Upper lobe of left lung (tissue), 6 donors: Measurements from ENCODE around the gene TGDS. TPM values are rescaled to one million over a fixed set of nuclear protein-coding genes. Genes with fewer than 3 reads are reported as not detected.

ENCODE experiments used
- ATAC-seq, 2 donors: fragments of 200-7000 bp; cut with Tn5 transposase; one replicate each; pipeline ENCODE4 v1.9.1; 2022; ENCODE audit warnings: mild to moderate bottlenecking in 2 of 2, moderate library complexity in 2 of 2; ENCODE audit not compliant: low FRiP score in 2 of 2
- DNase-seq, 2 donors: peaks; one replicate each; pipeline ENCODE4 v3.0.0-alpha.2; 2019 to 2020
- H3K27ac ChIP-seq, 4 donors: fragments of 200-600 bp; sonication (generic); one replicate each; pipeline ENCODE4 v1.5.1; 2016 to 2019
- H3K27me3 ChIP-seq, 4 donors: fragments of 200-600 bp; sonication (generic); one replicate each; pipeline ENCODE4 v1.5.1; 2017 to 2019
- H3K36me3 ChIP-seq, 4 donors: fragments of 200-600 bp; sonication (generic); one replicate each; pipeline ENCODE4 v1.5.1; 2016 to 2019
- H3K4me1 ChIP-seq, 4 donors: fragments of 200-600 bp; sonication (generic); one replicate each; pipeline ENCODE4 v1.5.1; 2018 to 2019
- H3K4me3 ChIP-seq, 4 donors: fragments of 200-600 bp; sonication (generic); one replicate each; pipeline ENCODE4 v1.5.1; 2017 to 2019; ENCODE audit warnings: mild to moderate bottlenecking in 2 of 4, moderate library complexity in 1 of 4
- H3K9me3 ChIP-seq, 4 donors: fragments of 200-600 bp; sonication (generic); one replicate each; pipeline ENCODE4 v1.5.1; 2018 to 2019
- CTCF ChIP-seq, 6 experiments: fragments of 450-650 bp in 4 of 6; fragments of 200-600 bp in 2 of 6; sonication (generic) in 2 of 6; IDR thresholded peaks; one replicate each; pipeline ENCODE4 v1.5.1; 2016 to 2019; ENCODE audit warnings: antibody characterized with exemption in 6 of 6
- EP300 ChIP-seq, 4 donors: sonication (generic); formaldehyde crosslinking; IDR thresholded peaks; one replicate each; pipeline ENCODE4 v1.5.1; 2017; ENCODE audit warnings: antibody characterized with exemption in 4 of 4, control low read depth in 2 of 4
- POLR2A ChIP-seq, 4 donors: fragments of 450-650 bp; IDR thresholded peaks; one replicate each; pipeline ENCODE4 v1.5.1; 2016 to 2017; ENCODE audit warnings: antibody characterized with exemption in 4 of 4, mild to moderate bottlenecking in 2 of 4
- POLR2AphosphoS5 ChIP-seq, 2 donors: sonication (generic); formaldehyde crosslinking; IDR thresholded peaks; one replicate each; pipeline ENCODE4 v1.5.1; 2017; ENCODE audit warnings: antibody characterized with exemption in 2 of 2
- WGBS, 2 donors: methylation state at CpG; one replicate each; pipeline ENCODE4 v1.1.5; 2017 to 2018; 5-methylcytosine and 5-hydroxymethylcytosine counted together
- total RNA-seq, 6 donors: library from RNA; depleted of rRNA in 4 of 6; stranded (reverse); fragments of >200 nt in 4 of 6; gene quantifications; one replicate each; pipeline versions ENCODE4 v1.1.0 to v1.2.1, GENCODE V29; 2016 to 2021
- donor health status: DM: no; HTN: no; CAD: no; lungs with moderate emphysema.
- donor health status: DM: no; HTN: yes; CAD: no; lungs with severe emphysema.

TGDS gene
- total RNA-seq, 6 donors from 2014 or later = 2.8 to 13.5 (median 7.5) TPM

GRCh38 chr13:94595001-94595949 lies 677 bp downstream of the TGDS start:
- peaks cover 0 to 25% (median 5%) of the 10 kb centered on the region in 4 donors for H3K36me3 ChIP-seq
- DNase-seq (peak in 1 of 2 donors; percentile 39), ATAC-seq (peak; percentile 72 to 78)
- no peaks in the 10 kb centered on the region for H3K9me3 ChIP-seq
- TF ChIP-seq POLR2A (IDR thresholded peaks at IDR 0.05) = no peak
- no peaks in the 10 kb centered on the region for H3K27me3 ChIP-seq
- H3K4me3 ChIP-seq = peak overlapping the region; percentile 70 to 90 (median 84)
- peaks cover 14 to 26% (median 17%) of the 10 kb centered on the region in 4 donors for H3K4me1 ChIP-seq
- peak overlapping the region; percentile 64 to 89 (median 86) for H3K27ac ChIP-seq
- 7 to 9% methylated on average over 16 of the region's 16 CpGs for WGBS, 2 donors

GRCh38 chr13:94590744-94591143 lies 5.2 kb downstream of the TGDS start:
- DNase-seq (no peak), ATAC-seq (no peak)
- Histone ChIP-seq H3K9me3 (no peaks in the 10 kb centered on the region), H3K4me3 (no peak overlapping the region), H3K27ac (no peak overlapping the region), H3K27me3 (no peaks in the 10 kb centered on the region), H3K4me1 (peaks cover 14 to 20% (median 17%) of the 10 kb centered on the region in 4 donors), H3K36me3 (peaks cover 0 to 25% (median 5%) of the 10 kb centered on the region in 4 donors)
- no peak for TF ChIP-seq POLR2AphosphoS5 (IDR thresholded peaks at IDR 0.05)
- TF ChIP-seq EP300 (IDR thresholded peaks at IDR 0.05) = no peak
- TF ChIP-seq CTCF (IDR thresholded peaks at IDR 0.05) = no peak
- TF ChIP-seq POLR2A (IDR thresholded peaks at IDR 0.05) = no peak
- WGBS, 2 donors = 91 to 92% methylated on average over 3 of the region's 3 CpGs

- H3K9me3 ChIP-seq = no peaks in the 10 kb centered on the region
- TF ChIP-seq POLR2A (IDR thresholded peaks at IDR 0.05) = no peak
- no peak for TF ChIP-seq EP300 (IDR thresholded peaks at IDR 0.05)
- TF ChIP-seq POLR2AphosphoS5 (IDR thresholded peaks at IDR 0.05) = no peak
- no peak for TF ChIP-seq CTCF (IDR thresholded peaks at IDR 0.05)
- ATAC-seq = no peak
- H3K4me1 ChIP-seq = peaks cover 0 to 3% (median under 1%) of the 10 kb centered on the region in 4 donors
- DNase-seq = no peak
- no peaks in the 10 kb centered on the region for H3K27me3 ChIP-seq
- no peak overlapping the region for H3K27ac ChIP-seq
- peaks cover 0 to 37% (median 5%) of the 10 kb centered on the region in 4 donors for H3K36me3 ChIP-seq
- H3K4me3 ChIP-seq = no peak overlapping the region
- 77 to 84% methylated on average over 4 of the region's 4 CpGs for WGBS, 2 donors
These were observed 7.4 kb downstream of the TGDS start for GRCh38 chr13:94588541-94588940.

GRCh38 chr13:94586371-94586770 lies 9.6 kb downstream of the TGDS start:
- TF ChIP-seq POLR2AphosphoS5 (IDR thresholded peaks at IDR 0.05) (no peak), POLR2A (IDR thresholded peaks at IDR 0.05) (no peak), CTCF (IDR thresholded peaks at IDR 0.05) (no peak), EP300 (IDR thresholded peaks at IDR 0.05) (no peak)
- DNase-seq = no peak
- H3K4me3 ChIP-seq = no peak overlapping the region
- no peaks in the 10 kb centered on the region for H3K27me3 ChIP-seq
- ATAC-seq = no peak
- H3K4me1 ChIP-seq = no peaks in the 10 kb centered on the region
- WGBS, 2 donors = 93 to 97% methylated on average over 7 of the region's 7 CpGs
- H3K9me3 ChIP-seq = no peaks in the 10 kb centered on the region
- no peak overlapping the region for H3K27ac ChIP-seq
- H3K36me3 ChIP-seq = peaks cover 0 to 41% (median 12%) of the 10 kb centered on the region in 4 donors

GRCh38 chr13:94585543-94586101 lies 10.3 kb downstream of the TGDS start:
- no peak overlapping the region for H3K27ac ChIP-seq
- ATAC-seq (no peak), DNase-seq (no peak)
- 93% methylated on average over 6 of the region's 6 CpGs for WGBS, 2 donors
- TF ChIP-seq CTCF (IDR thresholded peaks at IDR 0.05) = no peak
- no peak for TF ChIP-seq POLR2A (IDR thresholded peaks at IDR 0.05)
- no peak for TF ChIP-seq POLR2AphosphoS5 (IDR thresholded peaks at IDR 0.05)
- no peak for TF ChIP-seq EP300 (IDR thresholded peaks at IDR 0.05)
- no peaks in the 10 kb centered on the region for H3K27me3 ChIP-seq
- no peaks in the 10 kb centered on the region for H3K4me1 ChIP-seq
- no peaks in the 10 kb centered on the region for H3K9me3 ChIP-seq
- H3K4me3 ChIP-seq = no peak overlapping the region
- H3K36me3 ChIP-seq = peaks cover 1 to 41% (median 20%) of the 10 kb centered on the region in 4 donors
